Activated naive CD4-positive, alpha-beta T cell treated with anti-CD3 and anti-CD28 coated beads, Interleukin-2, amount 50 U/mL, for 16 hours (primary cell): ENCODE measurements around the gene ITGB6.

Experiments used
- DNase-seq: peaks from one replicate; pipeline ENCODE4 v3.0.0-alpha.2; 2020

Gene ITGB6

GRCh38 chr2:160199683-160200389, at the start of gene ITGB6:
TSS of gene ITGB6 (minus strand) at chr2:160200272. CDS start at chr2:160200063, 209 bp downstream.
- DNase-seq: no peak

DNA sequence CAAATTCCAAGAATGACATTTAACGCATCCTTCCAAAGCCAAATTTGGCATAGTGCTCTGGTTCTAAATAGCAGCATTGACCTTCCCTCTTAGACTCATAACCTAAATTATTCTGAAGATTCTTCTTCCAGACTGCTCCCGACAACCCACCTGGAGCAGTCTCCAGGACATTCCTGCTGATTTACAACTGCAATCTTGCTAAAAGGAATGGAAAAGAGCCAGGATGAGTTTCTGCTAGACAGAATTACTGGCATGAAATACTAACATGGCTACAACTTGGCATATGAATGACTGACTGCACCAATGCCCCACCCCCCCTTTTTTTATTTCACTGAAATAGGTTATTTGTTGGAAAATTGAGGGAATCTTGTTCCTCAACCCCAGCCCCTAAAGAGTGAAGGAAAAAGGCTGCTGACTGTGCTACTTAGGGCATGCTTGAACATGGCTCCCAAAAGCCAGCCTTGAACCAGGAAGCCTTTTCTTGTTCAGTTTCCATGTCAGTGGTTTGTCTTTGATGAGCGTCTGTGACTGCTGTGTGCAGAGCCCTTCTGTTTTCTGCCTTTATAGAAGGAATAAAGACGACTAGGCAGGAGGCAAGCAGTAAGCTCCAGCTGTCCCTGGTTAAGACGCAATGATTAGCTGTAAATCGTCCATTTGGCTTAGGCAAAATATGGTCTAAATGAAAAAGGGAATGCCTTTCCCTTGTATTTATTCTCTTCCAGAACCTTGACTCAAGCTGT, 47.4 kb upstream of the ITGB6 start:
- no peak for DNase-seq

GRCh38 chr2:160246356-160246755, 46.3 kb upstream of the ITGB6 start:
- DNase-seq: no peak

- no peak for DNase-seq
Measured at GRCh38 chr2:160245614-160246155, 45.6 kb upstream of the ITGB6 start.

GRCh38 chr2:160242893-160243564, 43.0 kb upstream of the ITGB6 start:
- no peak for DNase-seq

DNA sequence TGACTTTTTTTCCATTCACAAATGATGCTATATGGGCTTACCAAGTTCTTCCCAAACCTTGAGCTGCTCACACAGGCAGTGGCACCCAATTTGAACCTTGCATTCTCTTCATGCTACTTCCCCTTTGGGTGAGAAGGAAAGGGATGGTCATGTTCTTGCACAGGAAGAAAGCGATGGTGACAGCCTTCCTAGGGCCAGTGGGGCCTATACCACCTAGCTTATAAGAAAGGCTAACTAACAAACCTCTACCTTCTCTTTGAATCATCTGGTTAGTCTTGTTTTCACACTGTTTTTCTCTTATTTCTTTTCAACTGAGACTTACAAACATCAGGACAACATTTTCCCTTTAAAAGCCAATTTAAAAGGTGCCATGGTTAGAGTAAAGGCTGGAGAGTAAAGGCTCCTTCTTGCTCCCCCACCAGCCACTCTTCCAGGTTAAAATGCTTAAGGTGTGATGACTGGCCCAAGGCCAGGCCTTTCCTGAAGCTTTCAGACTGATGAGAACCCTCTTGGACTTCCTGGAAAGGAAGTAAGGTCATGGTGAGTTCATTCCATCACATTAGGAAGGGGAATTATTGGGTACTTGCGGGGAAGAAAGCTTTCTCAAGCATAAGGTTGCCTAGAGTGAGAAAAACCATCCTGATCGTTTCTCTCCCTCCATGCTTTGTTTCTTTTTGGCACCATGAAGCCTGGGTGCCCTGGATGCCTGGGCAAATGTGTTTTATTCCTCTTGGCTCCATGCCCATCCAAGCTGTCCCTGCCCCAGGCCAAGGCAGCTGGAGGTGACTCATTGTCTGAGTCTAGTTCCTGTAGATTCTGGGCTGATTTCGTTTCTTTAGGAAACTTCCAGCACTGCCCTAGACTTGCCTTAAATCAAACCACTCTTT, 41.4 kb upstream of the ITGB6 start:
- no peak for DNase-seq

- no peak for DNase-seq
Measured at GRCh38 chr2:160239436-160239835, 39.4 kb upstream of the ITGB6 start.

- DNase-seq: no peak
Measured at GRCh38 chr2:160238392-160238791, 38.3 kb upstream of the ITGB6 start.

- no peak for DNase-seq
Measured at GRCh38 chr2:160232905-160233475, 32.9 kb upstream of the ITGB6 start.

GRCh38 chr2:160229591-160229990, 29.5 kb upstream of the ITGB6 start:
- DNase-seq: no peak

GRCh38 chr2:160228141-160228917, 28.3 kb upstream of the ITGB6 start:
- no peak for DNase-seq

DNA sequence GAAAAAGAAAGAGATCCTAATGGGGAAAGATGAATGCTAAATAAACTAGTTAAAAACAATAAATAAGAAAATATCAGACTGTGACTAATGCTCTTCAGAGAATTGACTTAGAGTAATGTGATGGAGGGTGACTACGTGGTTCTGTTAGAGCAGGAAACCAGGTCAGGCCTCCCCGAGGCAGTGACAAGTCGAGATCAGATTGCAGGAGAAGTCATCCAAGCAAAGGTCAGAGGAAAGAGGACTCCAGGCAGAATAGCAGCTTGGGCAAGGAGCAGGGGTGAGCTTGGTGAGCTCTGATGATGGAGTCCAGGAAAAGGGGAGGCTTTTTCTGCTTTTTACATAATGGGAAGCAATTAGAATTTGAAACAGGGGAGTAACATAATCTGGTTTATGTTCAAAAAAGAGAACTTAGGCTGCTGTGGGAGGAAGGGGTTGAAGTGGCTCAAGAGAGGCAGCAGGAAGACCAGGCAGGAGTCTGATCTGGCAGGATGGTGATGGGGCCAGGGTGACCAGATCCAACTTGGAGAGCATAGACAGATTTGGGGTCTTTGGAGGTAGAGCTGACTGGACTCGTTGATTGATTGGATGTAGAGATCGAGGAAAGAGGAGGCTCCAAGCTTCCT, 27.3 kb upstream of the ITGB6 start:
- DNase-seq: no peak

DNA sequence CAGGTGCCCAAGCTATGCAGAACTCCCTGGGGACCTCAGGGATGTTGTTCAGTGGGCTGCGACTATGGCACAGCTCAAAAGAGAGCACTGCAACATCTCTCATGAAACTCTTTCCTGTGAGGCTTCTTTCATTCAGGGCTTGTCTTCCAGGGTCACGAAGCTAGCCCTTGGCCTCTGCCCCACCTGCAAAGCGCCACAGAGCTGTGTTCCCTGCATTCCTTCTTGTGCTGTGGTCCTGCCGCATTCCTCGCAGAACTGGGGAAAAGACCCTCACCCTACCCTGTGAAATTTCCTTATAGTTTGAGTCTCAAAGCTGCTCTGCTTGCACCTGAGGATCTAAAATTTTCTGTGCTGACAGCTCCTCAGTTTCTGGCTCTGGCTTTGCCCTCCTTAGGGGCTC, 26.3 kb upstream of the ITGB6 start:
- DNase-seq: no peak

DNA sequence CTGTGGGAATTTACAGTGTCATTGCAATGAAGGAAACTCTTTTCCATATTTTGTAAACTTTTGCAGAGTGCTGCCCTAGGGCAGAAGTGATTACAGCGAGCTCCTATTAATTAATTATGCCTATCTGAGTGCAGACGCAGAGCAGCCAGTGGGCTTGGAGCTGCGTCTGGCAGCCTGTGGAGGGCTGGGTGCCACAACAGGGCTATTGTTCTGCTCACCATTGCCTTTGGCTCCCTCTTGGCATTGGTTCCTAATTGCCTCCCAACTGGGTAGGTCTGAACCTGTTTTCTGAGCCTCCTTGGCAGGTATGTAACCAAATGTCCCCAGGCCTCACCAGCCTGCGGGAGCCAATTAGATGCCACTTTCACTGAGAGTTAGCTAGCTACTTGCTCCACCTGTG, 25.6 kb upstream of the ITGB6 start:
- no peak for DNase-seq

- no peak for DNase-seq
Measured at GRCh38 chr2:160224507-160224906, 24.4 kb upstream of the ITGB6 start.

DNA sequence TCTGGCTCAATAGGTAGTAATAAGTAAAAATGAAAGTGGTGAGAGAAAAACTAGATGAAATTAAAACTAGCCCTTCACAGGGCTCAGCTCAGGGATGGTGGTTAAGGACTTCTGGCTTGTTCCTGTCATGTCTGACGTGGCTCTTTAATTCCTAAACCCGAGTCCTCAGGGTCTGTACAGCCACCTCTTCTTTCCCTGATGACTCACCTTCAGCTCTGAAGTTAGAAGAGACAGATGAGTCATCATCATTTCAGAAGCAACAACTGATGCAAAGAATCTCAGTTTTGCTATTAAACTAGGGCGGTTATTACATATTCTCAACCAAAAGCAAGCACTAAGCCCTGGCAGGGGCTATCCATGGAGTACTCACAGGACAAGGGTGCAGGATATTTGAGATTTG, 24.0 kb upstream of the ITGB6 start:
- peak; percentile 26 for DNase-seq

GRCh38 chr2:160223560-160223959, 23.5 kb upstream of the ITGB6 start:
- DNase-seq: no peak

GRCh38 chr2:160222546-160223283, 22.6 kb upstream of the ITGB6 start:
- DNase-seq: no peak

DNA sequence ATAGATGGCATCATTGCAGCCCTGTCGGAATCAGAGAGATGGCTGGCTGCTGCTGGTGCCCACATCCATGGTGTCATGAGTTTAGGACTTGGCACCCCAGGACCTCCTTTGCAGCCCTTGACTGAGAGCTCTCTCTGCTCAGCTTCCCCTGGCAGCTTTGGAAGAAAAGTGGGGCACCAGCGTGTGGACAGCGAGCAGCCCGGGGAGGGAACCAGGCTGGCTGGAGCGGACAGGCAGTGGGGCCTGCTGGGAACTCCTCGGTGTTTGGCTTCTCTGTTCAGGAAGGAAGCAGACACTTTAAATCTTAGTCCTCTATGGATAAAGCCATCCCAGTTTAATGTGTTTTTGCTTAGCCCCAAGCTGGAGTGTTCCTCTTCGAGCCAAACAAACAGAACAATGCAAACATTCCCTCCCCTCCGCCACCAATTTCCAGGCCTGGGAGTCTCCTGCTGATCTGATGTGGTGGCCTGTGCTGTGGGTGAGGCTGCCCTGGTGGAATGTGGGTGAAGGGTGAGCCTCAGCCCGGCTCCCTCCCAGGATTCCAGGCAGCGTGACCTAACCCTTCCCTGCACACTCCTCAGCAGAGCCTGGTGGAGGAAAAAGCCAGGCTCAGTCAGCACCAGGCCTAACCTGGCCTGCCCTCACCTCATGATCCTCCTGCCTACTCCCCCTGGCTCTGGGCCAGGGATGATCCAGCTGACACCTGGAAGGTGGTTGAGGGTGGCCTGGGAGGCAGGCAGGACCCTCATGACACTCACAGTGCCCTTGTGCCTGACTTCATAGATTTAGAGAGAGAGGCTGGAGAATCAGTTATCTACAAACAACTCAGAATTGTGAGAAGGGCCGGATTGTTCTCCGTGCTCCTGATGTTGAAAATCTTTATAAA, 21.6 kb upstream of the ITGB6 start:
- no peak for DNase-seq
